GM23248 (cell line): ENCODE measurements around the gene MYZAP. TPM values are rescaled to one million over a fixed set of nuclear protein-coding genes. Genes with fewer than 3 reads are reported as not detected.

Source experiments
- DNase-seq: peaks from one replicate; pipeline ENCODE4 v3.0.0-alpha.2; 2015
- H2AFZ ChIP-seq: fragments of 200-600 bp; sonication (generic); 2 replicates; pipeline ENCODE4 v1.6.1; 2016; ENCODE audit warnings: antibody characterized with exemption
- H3F3A ChIP-seq: fragments of 200-600 bp; sonication (generic); 2 replicates; pipeline ENCODE4 v1.6.1; 2016; ENCODE audit warnings: mild to moderate bottlenecking, antibody characterized with exemption, mixed run types; ENCODE audit not compliant: insufficient read depth
- H3K27ac ChIP-seq: fragments of 200-600 bp; sonication (generic); 2 replicates; pipeline ENCODE4 v1.5.1; 2016; ENCODE audit warnings: mild to moderate bottlenecking
- H3K27me3 ChIP-seq: fragments of 200-600 bp; sonication (generic); replicated peaks from 2 replicates; pipeline ENCODE4 v1.6.1; 2016; ENCODE audit warnings: mild to moderate bottlenecking; ENCODE audit not compliant: insufficient read depth
- H3K36me3 ChIP-seq: fragments of 200-600 bp; sonication (generic); 2 replicates; pipeline ENCODE4 v1.6.1; 2016; ENCODE audit warnings: low read depth, mild to moderate bottlenecking
- H3K4me1 ChIP-seq: fragments of 200-600 bp; sonication (generic); 2 replicates; pipeline ENCODE4 v1.6.1; 2016; ENCODE audit warnings: mild to moderate bottlenecking; ENCODE audit not compliant: insufficient read depth
- H3K4me2 ChIP-seq: fragments of 200-600 bp; sonication (generic); one replicate; pipeline ENCODE4 v1.6.1; 2016; ENCODE audit warnings: mild to moderate bottlenecking; ENCODE audit not compliant: unreplicated experiment
- H3K4me3 ChIP-seq: fragments of 200-600 bp; sonication (generic); 2 replicates; pipeline ENCODE4 v1.5.1; 2016; ENCODE audit warnings: mild to moderate bottlenecking
- H3K79me2 ChIP-seq: fragments of 200-600 bp; sonication (generic); 2 replicates; pipeline ENCODE4 v1.6.1; 2016; ENCODE audit warnings: mild to moderate bottlenecking; ENCODE audit not compliant: insufficient read depth
- H3K9ac ChIP-seq: fragments of 200-600 bp; sonication (generic); 2 replicates; pipeline ENCODE4 v1.6.1; 2016; ENCODE audit warnings: mild to moderate bottlenecking
- H3K9me2 ChIP-seq: fragments of 200-600 bp; sonication (generic); 2 replicates; pipeline ENCODE4 v1.6.1; 2016; ENCODE audit warnings: mixed run types, mild to moderate bottlenecking, moderate library complexity; ENCODE audit not compliant: insufficient read depth
- H3K9me3 ChIP-seq: fragments of 200-600 bp; sonication (generic); one replicate; pipeline ENCODE4 v1.6.1; 2017; ENCODE audit warnings: low read depth
- H4K20me1 ChIP-seq: fragments of 200-600 bp; sonication (generic); 2 replicates; pipeline ENCODE4 v1.6.0; 2016; ENCODE audit not compliant: insufficient read depth
- EZH2 ChIP-seq: fragments of 200-600 bp; sonication (generic); IDR thresholded peaks from 2 replicates; pipeline ENCODE4 v1.6.1; 2018; ENCODE audit warnings: antibody characterized with exemption, mild to moderate bottlenecking; ENCODE audit not compliant: insufficient read depth, poor library complexity, severe bottlenecking
- EZH2phosphoT487 ChIP-seq: fragments of 200-600 bp; sonication (generic); IDR thresholded peaks from 2 replicates; pipeline ENCODE4 v1.6.1; 2018; ENCODE audit warnings: antibody characterized with exemption, moderate library complexity, mild to moderate bottlenecking, low read depth; ENCODE audit not compliant: insufficient read depth
- WGBS, 2 experiments: methylation state at CpG; one replicate each; pipeline ENCODE4 v1.1.6; 2015 to 2017; ENCODE audit warnings: low lambda C conversion rate in 2 of 2, low coverage in 1 of 2; ENCODE audit errors: missing lambda C conversion rate in 2 of 2; 5-methylcytosine and 5-hydroxymethylcytosine counted together
- in situ Hi-C: fragments of 300-500 bp; cut with MboI; formaldehyde crosslinking; loops from 2 replicates; pipeline ENCODE4 v1.15.0; 2020
- polyA plus RNA-seq: library from polyadenylated mRNA; unstranded; fragments of >200 nt; fragmentation: Nextera tagmentation; extraction: Ambion mirVana; gene quantifications from 2 replicates; pipeline ENCODE4 v1.2.1, GENCODE V29; 2016
- total RNA-seq: library from RNA; depleted of rRNA; stranded (reverse); fragments of >200 nt; shearing (Covaris generic); gene quantifications from 2 replicates; pipeline ENCODE4 v1.2.3, GENCODE V29; 2014

The MYZAP gene
- total and polyA plus RNA-seq, 2 experiments from 2014 or later, result 0.11 TPM; not detected in 1

- in situ Hi-C loops, result loop anchor here (25.0 kb wide), 1 partner anchor 238 kb away; no protein-coding TSS in a partner anchor
- TF ChIP-seq EZH2, result no peak
- TF ChIP-seq EZH2phosphoT487, result no peak
- WGBS, 2 experiments, result 78 to 88% methylated on average over 4 of the region's 4 CpGs
- H3K4me3 ChIP-seq, result no peak overlapping the region
- no peak overlapping the region for H3K9ac ChIP-seq
- no peaks in the 10 kb centered on the region for H3K9me2 ChIP-seq
- no peaks in the 10 kb centered on the region for H3K79me2 ChIP-seq
- no peaks in the 10 kb centered on the region for H3F3A ChIP-seq
- H3K27ac ChIP-seq, result no peak overlapping the region
- peak; percentile 8 for DNase-seq
- H3K4me2 ChIP-seq, result no peak overlapping the region
- H3K9me3 ChIP-seq, result no peaks in the 10 kb centered on the region
- H2AFZ ChIP-seq, result no peak overlapping the region
- H3K4me1 ChIP-seq, result no peaks in the 10 kb centered on the region
- H3K36me3 ChIP-seq, result no peaks in the 10 kb centered on the region
- no peaks in the 10 kb centered on the region; the same call in 1 of the 2 replicates for H3K27me3 ChIP-seq
- H4K20me1 ChIP-seq, result no peaks in the 10 kb centered on the region
These were observed 33.0 kb downstream of the MYZAP start for GRCh38 chr15:57624730-57625129.

DNA sequence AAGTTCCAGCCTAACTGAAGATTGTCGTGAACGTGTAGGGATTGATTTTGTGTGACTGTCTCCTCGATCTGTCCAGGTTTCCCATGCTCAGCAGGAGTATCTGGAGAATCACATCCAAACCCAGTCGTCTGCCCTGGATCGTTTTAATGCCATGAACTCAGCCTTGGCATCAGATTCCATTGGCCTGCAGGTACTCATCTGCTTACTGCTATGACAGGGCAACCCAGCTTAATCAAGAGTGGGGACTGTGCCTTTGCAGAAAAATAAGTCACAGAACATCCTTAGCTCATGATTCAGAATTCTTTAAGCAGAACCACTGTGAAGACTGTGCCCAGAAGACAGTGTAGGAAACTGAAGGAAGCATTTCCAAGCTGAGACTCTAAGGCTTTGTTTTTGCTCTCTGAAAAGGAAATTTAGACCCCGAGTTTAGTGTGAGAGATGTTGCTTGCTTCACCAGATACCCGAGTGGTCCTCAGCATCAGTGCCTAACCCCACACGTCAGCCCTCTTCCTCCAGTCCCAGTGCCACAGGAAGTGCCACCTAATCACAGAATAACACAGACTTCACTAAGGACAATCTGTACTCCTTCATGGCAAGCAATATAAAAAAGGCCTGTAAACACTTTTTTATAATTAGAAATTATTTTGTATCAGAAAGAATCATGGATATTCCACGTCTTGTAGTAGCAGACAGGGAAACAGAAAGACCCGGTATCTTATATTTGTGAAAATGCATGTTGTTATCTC is 34.2 kb downstream of the MYZAP start:
- H3K27me3 ChIP-seq, result no peaks in the 10 kb centered on the region; the same call in 1 of the 2 replicates
- no peaks in the 10 kb centered on the region for H3F3A ChIP-seq
- in situ Hi-C loops, result loop anchor here (25.0 kb wide), 1 partner anchor 236 kb away; no protein-coding TSS in a partner anchor
- H3K4me2 ChIP-seq, result no peak overlapping the region
- no peaks in the 10 kb centered on the region for H3K4me1 ChIP-seq
- no peak overlapping the region for H3K9ac ChIP-seq
- no peak for TF ChIP-seq EZH2
- no peak for TF ChIP-seq EZH2phosphoT487
- no peaks in the 10 kb centered on the region for H3K9me2 ChIP-seq
- no peaks in the 10 kb centered on the region for H3K79me2 ChIP-seq
- no peak overlapping the region for H2AFZ ChIP-seq
- no peak for DNase-seq
- no peaks in the 10 kb centered on the region for H3K9me3 ChIP-seq
- H4K20me1 ChIP-seq, result no peaks in the 10 kb centered on the region
- WGBS, 2 experiments, result 68 to 69% methylated on average over 10 of the region's 10 CpGs
- H3K4me3 ChIP-seq, result no peak overlapping the region
- H3K36me3 ChIP-seq, result no peaks in the 10 kb centered on the region
- H3K27ac ChIP-seq, result no peak overlapping the region

- TF ChIP-seq EZH2phosphoT487 (no peak), EZH2 (no peak)
- Histone ChIP-seq H4K20me1 (no peaks in the 10 kb centered on the region), H3F3A (no peaks in the 10 kb centered on the region), H3K4me3 (no peak overlapping the region), H3K36me3 (no peaks in the 10 kb centered on the region), H3K4me1 (no peaks in the 10 kb centered on the region), H3K79me2 (no peaks in the 10 kb centered on the region), H2AFZ (no peak overlapping the region), H3K27ac (no peak overlapping the region), H3K9ac (no peak overlapping the region), H3K9me3 (no peaks in the 10 kb centered on the region), H3K4me2 (no peak overlapping the region), H3K9me2 (no peaks in the 10 kb centered on the region), H3K27me3 (no peaks in the 10 kb centered on the region; the same call in 1 of the 2 replicates)
- in situ Hi-C loops, result loop anchor here (25.0 kb wide), 1 partner anchor 235 kb away; no protein-coding TSS in a partner anchor
- WGBS, 2 experiments, result 55 to 56% methylated on average over 8 of the region's 8 CpGs
- DNase-seq, result no peak
These were observed 35.2 kb downstream of the MYZAP start for GRCh38 chr15:57626713-57627440.

- no peak overlapping the region for H3K9ac ChIP-seq
- no peaks in the 10 kb centered on the region for H3K79me2 ChIP-seq
- no peaks in the 10 kb centered on the region for H3K9me2 ChIP-seq
- no peaks in the 10 kb centered on the region for H3K4me1 ChIP-seq
- in situ Hi-C loops, result loop anchor here (25.0 kb wide), 1 partner anchor 231 kb away; no protein-coding TSS in a partner anchor
- no peak overlapping the region for H2AFZ ChIP-seq
- WGBS, 2 experiments, result 83 to 85% methylated on average over 5 of the region's 5 CpGs
- no peak overlapping the region for H3K4me3 ChIP-seq
- H3K9me3 ChIP-seq, result no peaks in the 10 kb centered on the region
- H4K20me1 ChIP-seq, result no peaks in the 10 kb centered on the region
- TF ChIP-seq EZH2phosphoT487 (no peak), EZH2 (no peak)
- H3K27me3 ChIP-seq, result no peaks in the 10 kb centered on the region; the same call in 1 of the 2 replicates
- no peak for DNase-seq
- H3K27ac ChIP-seq, result no peak overlapping the region
- no peak overlapping the region for H3K4me2 ChIP-seq
- H3F3A ChIP-seq, result no peaks in the 10 kb centered on the region
- no peaks in the 10 kb centered on the region for H3K36me3 ChIP-seq
These were observed 39.8 kb downstream of the MYZAP start for GRCh38 chr15:57631386-57632110.
